ENCODE measurements around the gene LIN7B. TPM values are rescaled to one million over a fixed set of nuclear protein-coding genes. Genes with fewer than 3 reads are reported as not detected.
A peak's percentile ranks its signal among the peaks of the same experiment; 100 is the strongest.
"Not testable (repeated sequence)": the region's sequence is repeated elsewhere in the genome, so short reads cannot be mapped to it uniquely, and the experiment has no call there.

The LIN7B gene
- total RNA-seq, 1 donor from 2014 or later, result 18.3 TPM

DNA sequence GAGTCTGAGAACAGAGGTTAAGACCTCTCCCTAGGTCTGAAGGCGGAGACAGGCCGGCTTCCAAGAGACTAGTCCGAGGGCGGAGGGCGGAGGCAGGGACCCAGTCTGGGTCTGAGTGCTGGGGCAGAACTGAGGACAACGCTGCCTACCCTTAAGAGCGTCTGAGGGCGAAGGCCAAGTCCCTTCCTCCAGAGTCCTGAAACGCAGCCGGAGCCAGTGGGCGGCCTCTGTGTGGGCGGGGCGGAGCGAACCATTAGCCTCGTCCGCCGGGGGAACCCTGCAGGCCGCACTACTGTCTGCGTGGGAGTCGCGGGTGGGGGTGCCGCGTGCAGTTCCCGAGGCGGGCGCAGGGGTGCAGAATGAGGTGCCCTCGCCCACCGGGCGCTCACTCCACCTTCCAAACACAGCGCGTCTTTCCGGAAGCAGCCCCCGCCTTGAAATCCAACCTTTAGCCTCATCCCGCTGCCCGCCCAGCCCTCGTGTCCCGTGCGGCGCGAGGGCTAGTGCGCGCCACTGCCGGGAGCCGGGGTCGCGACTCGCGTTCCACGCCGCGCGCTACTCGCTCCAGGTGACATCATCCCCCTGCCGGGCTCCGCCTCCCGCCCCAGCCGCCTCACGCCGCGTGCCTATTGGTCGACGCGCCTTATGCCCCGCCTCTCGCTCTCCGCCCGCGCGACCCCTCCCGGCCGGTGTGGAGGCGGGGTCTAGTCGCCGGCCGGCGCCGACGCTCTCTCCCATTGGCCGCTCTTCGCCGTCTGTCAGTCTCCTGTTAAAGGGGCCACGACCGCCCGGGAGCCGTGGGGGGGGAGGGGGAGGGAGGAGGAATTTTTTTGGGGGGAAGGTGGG is 4.6 kb downstream of the LIN7B start, which contains the start of gene C19orf73:
Gene C19orf73, minus strand, starts transcription at position 579 of the 846 bp plus-strand sequence. Its CDS starts 121 bp downstream, at position 458.
- H3K27ac ChIP-seq (ENCODE audit: low read depth, low read length), result peak within 1 kb of the TSS; percentile 95
- peaks cover 2 to 7% (median 6%) of the 10 kb centered on the region in 3 donors for H3K36me3 ChIP-seq (ENCODE audit: control insufficient read depth in 3 of 3, insufficient read depth in 3 of 3, low read length in 3 of 3)
- H3K9me3 ChIP-seq (ENCODE audit: control insufficient read depth in 3 of 3, low read length in 3 of 3), result no peaks in the 10 kb centered on the region
- H3K9ac ChIP-seq (ENCODE audit: low read depth in 1 of 3, low read length in 3 of 3), result peak within 1 kb of the TSS; percentile 60 to 86 (median 85)
- peaks cover 20 to 45% (median 31%) of the 10 kb centered on the region in 3 donors for H3K4me1 ChIP-seq (ENCODE audit: control insufficient read depth in 3 of 3, insufficient read depth in 3 of 3, low read length in 3 of 3)
- H3K4me3 ChIP-seq (ENCODE audit: low read length in 3 of 3), result peak within 1 kb of the TSS; percentile 64 to 87 (median 85)
- H3K27me3 ChIP-seq (ENCODE audit: control insufficient read depth in 3 of 3, insufficient read depth in 3 of 3, low read length in 3 of 3), result peaks cover 0 to 3% (median 0%) of the 10 kb centered on the region in 3 donors

DNA sequence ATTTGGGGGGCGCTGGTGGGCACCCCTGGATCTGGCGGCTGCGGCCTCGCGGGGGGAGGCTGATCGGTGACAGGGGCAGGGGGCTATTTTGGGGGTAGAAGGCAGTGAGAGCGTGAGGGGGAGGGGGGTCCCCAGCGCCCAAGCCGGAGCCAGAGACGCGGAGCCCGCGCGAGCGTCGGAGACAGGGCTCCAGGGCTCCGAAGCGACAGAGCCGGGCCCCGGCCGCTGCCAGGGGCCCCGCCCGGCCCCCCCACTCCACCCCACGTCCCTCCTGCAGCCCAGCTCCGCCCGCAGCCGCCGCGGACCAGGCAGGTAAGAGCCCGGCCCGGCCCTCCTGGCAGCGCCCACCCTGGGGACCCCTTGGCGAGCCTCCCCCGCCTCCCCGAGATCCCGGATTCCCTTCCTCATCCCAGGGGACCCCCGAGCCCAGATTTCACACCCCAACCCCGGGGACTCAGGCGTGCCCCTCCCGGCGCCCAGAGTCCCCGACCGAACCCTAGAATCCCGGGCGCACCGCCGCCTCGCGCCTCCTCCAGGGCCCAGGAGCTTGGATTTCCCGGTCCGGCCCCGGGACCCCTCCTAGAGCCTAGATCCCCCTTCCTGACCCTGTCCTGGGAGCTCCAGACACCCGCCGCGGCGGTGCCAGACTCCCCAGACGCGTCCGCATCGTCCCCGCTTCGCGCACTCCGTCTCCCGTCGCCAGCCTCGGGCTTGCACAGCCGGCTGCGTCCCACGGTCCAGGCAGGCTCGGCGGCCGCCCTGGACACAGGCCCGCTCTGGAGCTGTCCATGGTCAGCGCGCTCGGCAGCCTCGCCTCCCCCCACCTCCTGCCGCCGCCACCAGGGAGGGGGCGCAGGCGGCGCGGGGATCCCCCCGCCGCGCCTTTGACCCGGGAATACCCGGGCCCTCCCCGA is 5.5 kb downstream of the LIN7B start, which contains the start of gene PPFIA3:
Gene PPFIA3, plus strand, starts transcription at position 134 of the 914 bp plus-strand sequence. CDS start 8,330 bp downstream, outside the sequence.
- Histone ChIP-seq H3K4me1 (ENCODE audit: control insufficient read depth in 3 of 3, insufficient read depth in 3 of 3, low read length in 3 of 3) (peaks cover 17 to 40% (median 28%) of the 10 kb centered on the region in 3 donors), H3K27me3 (ENCODE audit: control insufficient read depth in 3 of 3, insufficient read depth in 3 of 3, low read length in 3 of 3) (peaks cover 0 to 3% (median 0%) of the 10 kb centered on the region in 3 donors)

DNA sequence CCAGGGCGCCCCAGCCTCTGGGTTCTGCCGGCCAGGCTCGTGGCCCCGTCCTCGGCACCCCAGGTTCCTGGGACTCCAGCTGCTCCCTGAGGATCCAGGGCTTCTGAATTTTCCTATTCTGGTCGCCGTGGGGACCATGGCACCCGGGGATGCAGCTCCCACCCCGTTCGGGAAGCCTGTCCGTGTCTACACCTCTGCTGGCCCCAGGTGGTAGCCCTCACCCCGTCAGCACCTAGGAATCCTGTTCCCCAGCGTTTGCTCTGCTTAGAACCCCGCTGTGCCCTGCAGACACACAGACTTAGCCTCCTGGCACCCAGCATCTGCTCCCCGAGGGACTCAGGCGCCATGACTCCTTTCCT is 6.1 kb downstream of the LIN7B start:
- Histone ChIP-seq H3K27ac (ENCODE audit: low read depth, low read length) (no peak overlapping the region), H3K4me1 (ENCODE audit: control insufficient read depth in 3 of 3, insufficient read depth in 3 of 3, low read length in 3 of 3) (peaks cover 13 to 34% (median 22%) of the 10 kb centered on the region in 3 donors), H3K27me3 (ENCODE audit: control insufficient read depth in 3 of 3, insufficient read depth in 3 of 3, low read length in 3 of 3) (peaks cover 0 to 3% (median 0%) of the 10 kb centered on the region in 3 donors), H3K9ac (ENCODE audit: low read depth in 1 of 3, low read length in 3 of 3) (no peak overlapping the region), H3K9me3 (ENCODE audit: control insufficient read depth in 3 of 3, low read length in 3 of 3) (no peaks in the 10 kb centered on the region), H3K4me3 (ENCODE audit: low read length in 3 of 3) (no peak overlapping the region), H3K36me3 (ENCODE audit: control insufficient read depth in 3 of 3, insufficient read depth in 3 of 3, low read length in 3 of 3) (peaks cover 2 to 7% (median 6%) of the 10 kb centered on the region in 3 donors)

More for the DNA sequence above, 5.5 kb downstream of the LIN7B start, which contains the start of gene PPFIA3:
- H3K27ac ChIP-seq (ENCODE audit: low read depth, low read length), result peak within 1 kb of the TSS; percentile 95
- H3K9ac ChIP-seq (ENCODE audit: low read depth in 1 of 3, low read length in 3 of 3), result peak within 1 kb of the TSS; percentile 60 to 86 (median 85)
- H3K9me3 ChIP-seq (ENCODE audit: control insufficient read depth in 3 of 3, low read length in 3 of 3), result no peaks in the 10 kb centered on the region
- H3K4me3 ChIP-seq (ENCODE audit: low read length in 3 of 3), result peak within 1 kb of the TSS; percentile 64 to 87 (median 85)
- peaks cover 2 to 7% (median 6%) of the 10 kb centered on the region in 3 donors for H3K36me3 ChIP-seq (ENCODE audit: control insufficient read depth in 3 of 3, insufficient read depth in 3 of 3, low read length in 3 of 3)

DNA sequence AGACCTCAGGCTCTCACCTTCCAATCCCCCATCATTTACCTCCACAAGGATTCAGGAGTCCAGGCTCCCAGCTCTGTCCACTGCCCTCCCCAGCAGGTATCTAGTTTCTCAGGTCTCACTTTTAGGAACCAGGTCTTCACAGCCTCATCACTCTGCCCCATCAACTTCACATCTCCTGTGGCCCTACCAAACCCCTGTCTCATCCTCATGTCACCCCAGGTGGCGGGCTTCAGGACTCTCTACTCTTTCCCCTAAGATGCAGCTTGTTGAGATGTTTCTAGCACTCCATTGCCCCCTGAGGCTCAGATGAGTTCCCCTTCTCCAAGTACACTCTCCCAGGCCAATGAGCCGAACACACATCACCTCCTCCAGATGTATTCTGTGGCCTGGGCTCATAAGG is 6.7 kb downstream of the LIN7B start:
- Histone ChIP-seq H3K27ac (ENCODE audit: low read depth, low read length) (no peak overlapping the region), H3K36me3 (ENCODE audit: control insufficient read depth in 3 of 3, insufficient read depth in 3 of 3, low read length in 3 of 3) (peaks cover 2 to 7% (median 6%) of the 10 kb centered on the region in 3 donors), H3K4me3 (ENCODE audit: low read length in 3 of 3) (no peak overlapping the region), H3K9ac (ENCODE audit: low read depth in 1 of 3, low read length in 3 of 3) (no peak overlapping the region), H3K27me3 (ENCODE audit: control insufficient read depth in 3 of 3, insufficient read depth in 3 of 3, low read length in 3 of 3) (peaks cover 0 to 3% (median 0%) of the 10 kb centered on the region in 3 donors), H3K9me3 (ENCODE audit: control insufficient read depth in 3 of 3, low read length in 3 of 3) (no peaks in the 10 kb centered on the region), H3K4me1 (ENCODE audit: control insufficient read depth in 3 of 3, insufficient read depth in 3 of 3, low read length in 3 of 3) (peaks cover 13 to 32% (median 22%) of the 10 kb centered on the region in 3 donors)

DNA sequence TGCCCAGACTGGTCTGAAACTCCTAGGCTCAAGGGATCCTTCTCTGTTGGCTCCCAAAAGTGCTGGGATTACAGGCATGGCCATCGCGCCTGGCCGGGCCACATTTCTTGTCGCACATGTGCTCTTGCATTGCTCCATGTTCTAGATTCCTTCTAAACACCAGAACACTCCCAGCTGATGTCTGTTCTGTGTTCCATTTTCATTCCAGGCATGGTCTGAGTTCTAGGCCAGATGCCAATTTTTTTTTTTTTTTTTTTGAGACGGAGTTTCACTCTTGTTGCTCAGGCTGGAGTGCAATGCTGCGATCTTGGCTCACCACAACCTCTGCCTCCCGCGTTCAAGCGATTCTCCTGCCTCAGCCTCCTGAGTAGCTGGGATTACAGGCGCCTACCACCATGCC is 7.7 kb downstream of the LIN7B start:
- H3K27me3 ChIP-seq (ENCODE audit: control insufficient read depth in 3 of 3, insufficient read depth in 3 of 3, low read length in 3 of 3); H3K9ac ChIP-seq (ENCODE audit: low read depth in 1 of 3, low read length in 3 of 3); H3K36me3 ChIP-seq (ENCODE audit: control insufficient read depth in 3 of 3, insufficient read depth in 3 of 3, low read length in 3 of 3); H3K4me3 ChIP-seq (ENCODE audit: low read length in 3 of 3); H3K9me3 ChIP-seq (ENCODE audit: control insufficient read depth in 3 of 3, low read length in 3 of 3); H3K27ac ChIP-seq (ENCODE audit: low read depth, low read length): not testable (repeated sequence)
- H3K4me1 ChIP-seq (ENCODE audit: control insufficient read depth in 3 of 3, insufficient read depth in 3 of 3, low read length in 3 of 3), result peaks cover 13 to 28% (median 22%) of the 10 kb centered on the region in 3 donors

DNA sequence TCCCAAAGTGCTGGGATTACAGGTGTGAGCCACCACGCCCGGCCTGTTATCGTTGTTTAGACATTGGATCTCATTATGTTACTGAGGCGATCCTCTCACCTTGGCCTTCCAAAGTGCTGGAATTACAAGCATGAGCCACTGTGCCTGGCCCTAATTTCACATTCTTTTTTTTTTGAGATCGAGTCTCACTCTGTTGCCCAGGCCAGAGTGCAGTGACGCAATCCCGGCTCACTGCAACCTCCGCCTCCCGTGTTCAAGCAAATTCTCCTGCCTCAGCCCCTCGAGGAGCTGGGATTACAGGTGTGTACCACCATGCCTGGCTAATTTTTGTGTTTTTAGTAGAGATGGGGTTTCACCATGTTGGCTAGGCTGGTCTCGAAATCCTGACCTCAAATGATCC is 9.1 kb downstream of the LIN7B start:
- H3K27ac ChIP-seq (ENCODE audit: low read depth, low read length); H3K9ac ChIP-seq (ENCODE audit: low read depth in 1 of 3, low read length in 3 of 3); H3K9me3 ChIP-seq (ENCODE audit: control insufficient read depth in 3 of 3, low read length in 3 of 3); H3K27me3 ChIP-seq (ENCODE audit: control insufficient read depth in 3 of 3, insufficient read depth in 3 of 3, low read length in 3 of 3); H3K4me3 ChIP-seq (ENCODE audit: low read length in 3 of 3); H3K36me3 ChIP-seq (ENCODE audit: control insufficient read depth in 3 of 3, insufficient read depth in 3 of 3, low read length in 3 of 3): not testable (repeated sequence)
- H3K4me1 ChIP-seq (ENCODE audit: control insufficient read depth in 3 of 3, insufficient read depth in 3 of 3, low read length in 3 of 3), result peaks cover 11 to 25% (median 16%) of the 10 kb centered on the region in 3 donors

DNA sequence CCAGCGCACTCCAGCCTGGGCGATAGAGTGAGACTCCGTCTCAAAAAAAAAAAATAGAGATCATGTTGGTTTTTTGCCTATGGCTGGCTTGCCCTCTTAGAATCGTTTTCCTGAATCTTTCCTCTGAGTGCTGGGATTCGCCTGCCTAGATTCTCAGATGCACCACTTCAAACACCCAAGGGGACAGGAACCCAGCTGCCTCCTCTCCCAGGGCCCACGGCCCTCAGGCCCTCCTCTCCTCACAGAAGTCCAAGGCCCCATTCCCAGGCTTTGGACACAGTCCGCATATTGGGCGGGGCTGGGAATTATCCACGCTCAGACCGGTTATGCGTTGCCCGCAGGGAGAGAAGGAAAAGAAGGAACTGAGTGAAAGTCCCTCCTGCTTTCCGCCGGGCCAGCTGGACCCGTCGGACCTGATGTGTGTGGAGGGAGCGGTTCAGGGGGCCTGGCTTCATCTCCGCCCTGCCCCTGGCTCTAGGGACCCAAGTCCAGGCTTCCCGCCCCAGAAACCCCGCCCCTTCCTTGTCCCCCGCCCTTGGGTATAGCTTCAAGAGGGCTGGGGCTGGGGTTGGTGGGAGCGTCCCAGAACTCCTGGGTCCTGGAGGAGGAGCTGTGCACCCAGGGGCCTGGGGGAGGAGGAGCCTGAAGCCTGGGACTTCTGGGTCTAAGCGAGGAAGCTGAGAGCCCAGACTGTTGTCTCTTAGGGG is 11.0 kb downstream of the LIN7B start:
- no peak overlapping the region for H3K27ac ChIP-seq (ENCODE audit: low read depth, low read length)
- H3K9ac ChIP-seq (ENCODE audit: low read depth in 1 of 3, low read length in 3 of 3), result no peak overlapping the region
- no peaks in the 10 kb centered on the region for H3K9me3 ChIP-seq (ENCODE audit: control insufficient read depth in 3 of 3, low read length in 3 of 3)
- H3K36me3 ChIP-seq (ENCODE audit: control insufficient read depth in 3 of 3, insufficient read depth in 3 of 3, low read length in 3 of 3), result no peaks in the 10 kb centered on the region
- no peak overlapping the region for H3K4me3 ChIP-seq (ENCODE audit: low read length in 3 of 3)
- peaks cover 0 to 6% (median 0%) of the 10 kb centered on the region in 3 donors for H3K27me3 ChIP-seq (ENCODE audit: control insufficient read depth in 3 of 3, insufficient read depth in 3 of 3, low read length in 3 of 3)
- H3K4me1 ChIP-seq (ENCODE audit: control insufficient read depth in 3 of 3, insufficient read depth in 3 of 3, low read length in 3 of 3), result peaks cover 16 to 30% (median 20%) of the 10 kb centered on the region in 3 donors

DNA sequence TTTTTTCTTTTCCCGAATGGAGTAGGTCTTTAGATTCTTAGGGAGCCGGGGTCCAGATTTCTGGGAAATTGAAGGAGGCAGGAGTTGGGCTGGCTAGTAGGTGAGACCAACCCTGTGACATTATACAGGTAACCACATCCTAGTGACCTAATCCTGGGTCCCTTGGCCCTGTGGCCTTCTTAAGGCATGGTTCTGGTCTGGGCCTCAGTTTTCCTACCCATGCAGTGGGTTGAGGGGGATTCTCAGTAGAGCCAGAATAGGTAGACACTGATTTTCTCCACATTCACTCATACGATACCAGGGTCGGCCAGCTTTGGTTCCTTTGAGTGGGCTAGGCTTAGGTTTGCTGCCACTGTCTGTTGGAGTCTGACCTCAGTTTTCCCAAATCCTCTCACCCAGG is 12.4 kb downstream of the LIN7B start:
- peaks cover 0 to 4% (median 0%) of the 10 kb centered on the region in 3 donors for H3K27me3 ChIP-seq (ENCODE audit: control insufficient read depth in 3 of 3, insufficient read depth in 3 of 3, low read length in 3 of 3)

DNA sequence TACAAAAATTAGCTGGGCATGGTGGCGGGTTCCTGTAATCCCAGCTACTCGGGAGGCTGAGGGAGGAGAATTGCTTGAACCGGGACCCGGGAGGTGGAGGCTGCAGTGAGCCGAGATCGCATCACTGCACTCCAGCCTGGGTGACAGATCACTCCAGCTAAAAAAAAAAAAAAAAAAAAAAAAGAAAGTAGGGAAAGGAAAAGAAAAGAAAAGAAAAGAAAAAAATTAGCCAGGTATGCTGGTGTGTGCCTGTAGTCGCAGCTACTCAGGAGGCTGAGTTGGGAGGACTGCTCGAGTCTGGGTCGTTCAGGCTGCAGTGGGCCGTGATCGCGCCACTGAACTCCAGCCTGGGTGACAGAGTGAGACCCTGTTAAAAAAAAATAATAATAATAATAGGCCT is 13.1 kb downstream of the LIN7B start:
- H3K36me3 ChIP-seq (ENCODE audit: control insufficient read depth in 3 of 3, insufficient read depth in 3 of 3, low read length in 3 of 3); H3K27ac ChIP-seq (ENCODE audit: low read depth, low read length); H3K9ac ChIP-seq (ENCODE audit: low read depth in 1 of 3, low read length in 3 of 3); H3K9me3 ChIP-seq (ENCODE audit: control insufficient read depth in 3 of 3, low read length in 3 of 3); H3K4me3 ChIP-seq (ENCODE audit: low read length in 3 of 3); H3K27me3 ChIP-seq (ENCODE audit: control insufficient read depth in 3 of 3, insufficient read depth in 3 of 3, low read length in 3 of 3): not testable (repeated sequence)
- peaks cover 16 to 32% (median 25%) of the 10 kb centered on the region in 3 donors for H3K4me1 ChIP-seq (ENCODE audit: control insufficient read depth in 3 of 3, insufficient read depth in 3 of 3, low read length in 3 of 3)

More for the DNA sequence above, 12.4 kb downstream of the LIN7B start:
- Histone ChIP-seq H3K27ac (ENCODE audit: low read depth, low read length) (no peak overlapping the region), H3K9me3 (ENCODE audit: control insufficient read depth in 3 of 3, low read length in 3 of 3) (no peaks in the 10 kb centered on the region), H3K4me1 (ENCODE audit: control insufficient read depth in 3 of 3, insufficient read depth in 3 of 3, low read length in 3 of 3) (peaks cover 16 to 32% (median 25%) of the 10 kb centered on the region in 3 donors), H3K36me3 (ENCODE audit: control insufficient read depth in 3 of 3, insufficient read depth in 3 of 3, low read length in 3 of 3) (no peaks in the 10 kb centered on the region), H3K4me3 (ENCODE audit: low read length in 3 of 3) (no peak overlapping the region), H3K9ac (ENCODE audit: low read depth in 1 of 3, low read length in 3 of 3) (no peak overlapping the region)

Measured in skeletal muscle tissue (tissue), 4 donors.